Brain microvascular endothelial cell (primary cell): ENCODE data around the gene RAX.

Experiments used
- DNase-seq: peaks from one replicate; pipeline ENCODE4 v3.0.0-alpha.2; 2020
- H3K27ac ChIP-seq: fragments of 250-450 bp; sonication (Bioruptor Pico); 2 replicates; pipeline ENCODE4 v1.5.1; 2020; ENCODE audit warnings: mild to moderate bottlenecking, moderate library complexity
- H3K27me3 ChIP-seq: fragments of 250-450 bp; sonication (Bioruptor Pico); replicated peaks from 2 replicates; pipeline ENCODE4 v1.5.1; 2020; ENCODE audit warnings: mild to moderate bottlenecking
- H3K36me3 ChIP-seq: fragments of 250-450 bp; sonication (Bioruptor Pico); replicated peaks from 2 replicates; pipeline ENCODE4 v1.5.1; 2020; ENCODE audit warnings: mild to moderate bottlenecking
- H3K4me3 ChIP-seq: 2 replicates; pipeline ENCODE4 v1.5.1; 2011; ENCODE audit warnings: low read depth, mild to moderate bottlenecking, control low read depth, low read length, moderate library complexity
- in situ Hi-C: cut with HindIII; loops from 2 replicates; pipeline ENCODE4 v1.10.0; 2017; ENCODE audit warnings: low sequenced_read_pairs, low pct_ligation_motif_present
- TF ChIP-seq, protein P1 (sequence below): IDR thresholded peaks from 2 replicates; pipeline ENCODE4 v1.5.1; 2011; ENCODE audit warnings: low read depth, mild to moderate bottlenecking, moderate library complexity, low read length, control low read depth, inconsistent platforms; ENCODE audit errors: missing control alignments

RAX gene

GRCh38 chr18:59272221-59272888 lies 899 bp downstream of the RAX start:
- no peaks in the 10 kb centered on the region for H3K36me3 ChIP-seq
- H3K27me3 ChIP-seq: peaks cover 96% of the 10 kb centered on the region
- TF ChIP-seq, protein P1, sequence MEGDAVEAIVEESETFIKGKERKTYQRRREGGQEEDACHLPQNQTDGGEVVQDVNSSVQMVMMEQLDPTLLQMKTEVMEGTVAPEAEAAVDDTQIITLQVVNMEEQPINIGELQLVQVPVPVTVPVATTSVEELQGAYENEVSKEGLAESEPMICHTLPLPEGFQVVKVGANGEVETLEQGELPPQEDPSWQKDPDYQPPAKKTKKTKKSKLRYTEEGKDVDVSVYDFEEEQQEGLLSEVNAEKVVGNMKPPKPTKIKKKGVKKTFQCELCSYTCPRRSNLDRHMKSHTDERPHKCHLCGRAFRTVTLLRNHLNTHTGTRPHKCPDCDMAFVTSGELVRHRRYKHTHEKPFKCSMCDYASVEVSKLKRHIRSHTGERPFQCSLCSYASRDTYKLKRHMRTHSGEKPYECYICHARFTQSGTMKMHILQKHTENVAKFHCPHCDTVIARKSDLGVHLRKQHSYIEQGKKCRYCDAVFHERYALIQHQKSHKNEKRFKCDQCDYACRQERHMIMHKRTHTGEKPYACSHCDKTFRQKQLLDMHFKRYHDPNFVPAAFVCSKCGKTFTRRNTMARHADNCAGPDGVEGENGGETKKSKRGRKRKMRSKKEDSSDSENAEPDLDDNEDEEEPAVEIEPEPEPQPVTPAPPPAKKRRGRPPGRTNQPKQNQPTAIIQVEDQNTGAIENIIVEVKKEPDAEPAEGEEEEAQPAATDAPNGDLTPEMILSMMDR: no peak
- in situ Hi-C loops: no loop called here
- DNase-seq: no peak
- H3K4me3 ChIP-seq: no peak overlapping the region
- H3K27ac ChIP-seq: no peak overlapping the region

- TF ChIP-seq, protein P1: no peak
- no peak overlapping the region for H3K4me3 ChIP-seq
Observed at GRCh38 chr18:59271606-59272220, 1.5 kb downstream of the RAX start.

GRCh38 chr18:59270689-59271257 lies 2.5 kb downstream of the RAX start:
- in situ Hi-C loops: no loop called here
- H3K36me3 ChIP-seq: no peaks in the 10 kb centered on the region
- peaks cover 100% of the 10 kb centered on the region for H3K27me3 ChIP-seq
- H3K4me3 ChIP-seq: no peak overlapping the region
- TF ChIP-seq, protein P1: no peak
- H3K27ac ChIP-seq: no peak overlapping the region
- no peak for DNase-seq

More at GRCh38 chr18:59271606-59272220, 1.5 kb downstream of the RAX start:
- Histone ChIP-seq H3K27ac (no peak overlapping the region), H3K27me3 (peaks cover 100% of the 10 kb centered on the region), H3K36me3 (no peaks in the 10 kb centered on the region)
- in situ Hi-C loops: no loop called here
- no peak for DNase-seq

- Histone ChIP-seq H3K27ac (no peak overlapping the region), H3K27me3 (peaks cover 100% of the 10 kb centered on the region), H3K36me3 (no peaks in the 10 kb centered on the region), H3K4me3 (no peak overlapping the region)
- no peak for DNase-seq
- in situ Hi-C loops: no loop called here
- TF ChIP-seq, protein P1: no peak
Observed at GRCh38 chr18:59269563-59270119, 3.6 kb downstream of the RAX start.

- no peak overlapping the region for H3K4me3 ChIP-seq
- TF ChIP-seq, protein P1: no peak
- no peaks in the 10 kb centered on the region for H3K36me3 ChIP-seq
- DNase-seq: no peak
- H3K27ac ChIP-seq: no peak overlapping the region
- H3K27me3 ChIP-seq: peaks cover 100% of the 10 kb centered on the region
- in situ Hi-C loops: no loop called here
Observed at GRCh38 chr18:59268721-59269562, 4.3 kb downstream of the RAX start.
